Stimulated activated CD8-positive, alpha-beta memory T cell treated with anti-CD3 and anti-CD28 coated beads, Interleukin-4, amount 100 ng/mL, for 48 hours (primary cell): Measurements from ENCODE around the gene MYO7A.

ENCODE experiments used
- DNase-seq: peaks from one replicate; pipeline ENCODE4 v3.0.0-alpha.2; 2020

The MYO7A gene

GRCh38 chr11:77127920-77128691, at the start of gene MYO7A:
MYO7A (plus strand) TSS chr11:77128246; CDS start chr11:77130635, 2,389 bp downstream.
- DNase-seq: no peak

- DNase-seq: no peak
Observed at GRCh38 chr11:77079666-77080065, 48.4 kb upstream of the MYO7A start.

GRCh38 chr11:77080643-77081210, 47.3 kb upstream of the MYO7A start:
- DNase-seq: no peak

GRCh38 chr11:77081381-77081851, 46.6 kb upstream of the MYO7A start:
- no peak for DNase-seq

- no peak for DNase-seq
Observed at GRCh38 chr11:77081976-77082836, 45.8 kb upstream of the MYO7A start.

GRCh38 chr11:77082838-77083565, 45.0 kb upstream of the MYO7A start:
- DNase-seq: peak; percentile 59

- no peak for DNase-seq
Observed at GRCh38 chr11:77083566-77084245, 44.3 kb upstream of the MYO7A start.

- DNase-seq: no peak
Observed at GRCh38 chr11:77084581-77085191, 43.4 kb upstream of the MYO7A start.

GRCh38 chr11:77085652-77086051, 42.4 kb upstream of the MYO7A start:
- no peak for DNase-seq

- no peak for DNase-seq
Observed at GRCh38 chr11:77086521-77087472, 41.2 kb upstream of the MYO7A start.

- no peak for DNase-seq
Observed at GRCh38 chr11:77087723-77088225, 40.3 kb upstream of the MYO7A start.

- no peak for DNase-seq
Observed at GRCh38 chr11:77088236-77089003, 39.6 kb upstream of the MYO7A start.

- DNase-seq: no peak
Observed at GRCh38 chr11:77089004-77089545, 39.0 kb upstream of the MYO7A start.

GRCh38 chr11:77090046-77090372, 38.0 kb upstream of the MYO7A start:
- DNase-seq: no peak

GRCh38 chr11:77090373-77091111, 37.5 kb upstream of the MYO7A start:
- no peak for DNase-seq

GRCh38 chr11:77091146-77091940, 36.7 kb upstream of the MYO7A start:
- DNase-seq: peak; percentile 89

- DNase-seq: no peak
Observed at GRCh38 chr11:77092382-77092781, 35.7 kb upstream of the MYO7A start.
